HG02759 (cell line): ENCODE measurements around the gene IZUMO1R.
"Not testable (repeated sequence)": the region's sequence is repeated elsewhere in the genome, so short reads cannot be mapped to it uniquely, and the experiment has no call there.

Source experiments
- ATAC-seq: cut with Tn5 transposase; IDR thresholded peaks from one replicate; pipeline ENCODE4 v1.9.1; 2021; ENCODE audit warnings: mild to moderate bottlenecking, moderate library complexity; ENCODE audit not compliant: unreplicated experiment

IZUMO1R gene

DNA sequence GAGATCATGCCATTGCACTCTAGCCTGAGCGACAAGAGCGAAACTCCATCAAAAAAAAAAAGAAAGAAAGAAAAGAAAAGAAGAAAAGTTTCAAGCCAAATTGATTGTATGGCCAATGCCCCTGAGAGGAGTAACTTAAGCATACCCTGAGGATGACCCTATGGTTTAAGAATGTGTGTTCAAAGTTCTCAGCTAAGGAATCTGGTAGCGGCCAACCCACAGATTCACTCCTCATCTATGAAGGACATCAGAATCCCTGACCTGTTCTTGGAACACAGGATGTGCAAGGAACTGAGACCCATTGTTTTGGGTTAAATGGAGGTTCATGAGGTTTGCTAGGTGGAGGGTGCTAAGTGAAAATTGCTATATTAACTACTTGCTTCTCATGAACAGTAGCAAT, 18.1 kb downstream of the IZUMO1R start:
- ATAC-seq, result no peak

DNA sequence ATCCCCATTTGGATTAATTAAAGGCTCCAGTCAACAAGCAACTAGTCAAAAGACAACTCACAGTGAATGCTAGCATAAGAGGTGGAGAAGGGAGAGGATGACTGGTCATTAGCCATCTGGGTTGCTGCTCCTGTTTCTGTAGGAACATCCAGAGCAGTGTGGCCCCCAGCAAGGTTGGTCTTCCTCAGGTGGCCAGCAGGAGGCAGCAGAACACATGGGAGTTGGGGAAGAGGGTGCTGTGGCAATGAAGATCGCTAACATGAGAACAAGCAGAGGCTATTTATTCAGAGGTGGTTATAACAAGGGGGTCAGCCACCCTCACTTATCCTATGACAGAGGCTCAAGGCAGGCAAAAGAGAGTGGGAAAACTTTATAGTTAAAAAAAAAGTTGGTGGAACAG, 21.3 kb downstream of the IZUMO1R start:
- ATAC-seq, result no peak

GRCh38 chr11:94326947-94327346, 22.6 kb downstream of the IZUMO1R start:
- ATAC-seq, result no peak

- ATAC-seq, result no peak
Measured at GRCh38 chr11:94328587-94329080, 24.3 kb downstream of the IZUMO1R start.

DNA sequence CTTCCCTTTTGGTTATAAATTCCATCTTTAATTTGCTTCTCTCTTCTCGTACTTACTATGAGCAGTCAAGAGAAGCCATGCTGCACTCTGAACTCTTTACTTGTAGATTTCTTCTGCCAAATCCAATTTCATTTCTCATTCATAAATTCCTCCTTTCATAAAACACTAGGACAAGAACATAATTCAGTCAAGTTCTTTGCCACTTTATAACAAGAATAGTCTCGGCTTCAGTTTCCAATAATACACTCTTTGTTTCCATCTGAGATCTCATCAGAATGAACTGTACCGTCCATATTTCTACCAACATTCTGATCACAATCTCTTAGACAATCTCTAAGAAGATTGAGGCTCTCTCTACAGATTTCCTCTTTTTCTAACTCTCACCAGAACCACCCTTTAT, 25.1 kb downstream of the IZUMO1R start:
- ATAC-seq, result no peak

DNA sequence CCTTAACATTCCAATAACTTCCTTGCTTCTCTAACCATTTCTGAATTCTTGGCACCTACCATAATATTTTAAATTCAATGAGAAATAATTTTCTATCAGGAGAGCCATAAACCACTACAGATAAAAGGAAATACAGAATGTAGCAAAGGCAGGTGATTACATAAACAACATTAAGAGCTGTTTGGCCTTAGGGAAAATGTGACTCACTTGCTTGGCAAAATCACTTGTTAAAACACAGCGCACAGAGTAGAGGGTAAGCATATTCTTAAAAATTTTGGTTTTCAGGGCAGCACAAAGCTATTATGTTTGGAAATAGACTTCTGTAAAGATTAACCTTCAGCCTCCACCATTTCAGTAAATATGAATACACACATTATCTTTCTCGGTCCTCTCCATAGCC, 26.4 kb downstream of the IZUMO1R start:
- ATAC-seq, result no peak

GRCh38 chr11:94332814-94333213, 28.4 kb downstream of the IZUMO1R start:
- no peak for ATAC-seq

DNA sequence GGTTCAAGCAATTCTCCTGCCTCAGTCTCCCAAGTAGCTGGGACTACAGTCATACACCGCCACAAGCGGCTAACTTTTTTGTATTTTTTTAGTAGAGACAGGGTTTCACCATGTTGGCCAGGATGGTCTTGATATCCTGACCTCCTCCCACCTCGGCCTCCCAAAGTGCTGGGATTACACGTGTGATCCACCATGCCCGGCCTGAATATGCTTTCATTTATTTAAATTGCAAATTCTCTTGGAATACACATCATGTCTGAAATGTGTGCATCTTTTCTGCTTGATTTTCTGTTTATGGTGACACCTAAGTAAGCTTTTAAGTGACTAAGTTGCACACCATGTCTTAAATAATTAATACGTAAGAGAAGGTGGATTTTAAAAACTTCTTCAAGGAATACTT, 31.7 kb downstream of the IZUMO1R start:
- ATAC-seq, result no peak

GRCh38 chr11:94338651-94339050, 34.3 kb downstream of the IZUMO1R start:
- no peak for ATAC-seq

DNA sequence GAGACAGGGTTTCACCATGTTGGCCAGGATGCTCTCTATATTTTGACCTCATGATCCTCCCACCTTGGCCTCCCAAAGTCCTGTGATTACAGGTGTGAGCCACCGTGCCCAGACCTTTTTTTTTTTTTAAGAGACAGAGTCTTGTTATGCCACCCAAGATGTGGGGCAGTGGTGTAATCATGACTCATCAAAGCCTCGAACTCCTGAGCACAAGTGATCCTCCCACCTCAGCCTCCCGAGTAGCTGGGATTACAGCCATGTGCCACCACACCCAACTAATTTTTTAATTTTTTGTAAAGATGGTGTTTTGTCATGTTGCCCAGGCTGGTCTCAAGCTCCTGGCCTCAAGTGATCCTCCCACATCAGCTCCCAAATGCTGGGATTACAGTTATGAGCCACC, 37.9 kb downstream of the IZUMO1R start:
- ATAC-seq, result no peak

DNA sequence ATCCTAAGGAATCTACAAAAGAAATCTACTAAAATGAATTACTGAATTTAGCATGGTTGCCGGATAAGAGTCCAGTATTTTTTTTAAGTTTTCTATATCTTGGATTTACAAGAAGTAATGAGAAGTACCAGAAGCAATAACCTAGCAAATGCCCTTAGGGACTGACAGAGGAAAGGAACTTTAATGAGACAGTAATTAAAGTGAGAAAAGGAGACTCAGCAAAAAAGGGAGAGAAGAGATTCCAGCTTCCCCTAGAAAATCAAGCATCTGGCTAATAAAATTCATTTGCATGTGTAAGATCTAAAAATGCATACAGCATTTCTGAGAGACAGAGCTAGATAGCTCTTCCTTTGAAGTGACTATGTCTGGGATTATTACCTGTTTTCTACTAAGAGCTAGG, 39.1 kb downstream of the IZUMO1R start:
- ATAC-seq, result no peak

DNA sequence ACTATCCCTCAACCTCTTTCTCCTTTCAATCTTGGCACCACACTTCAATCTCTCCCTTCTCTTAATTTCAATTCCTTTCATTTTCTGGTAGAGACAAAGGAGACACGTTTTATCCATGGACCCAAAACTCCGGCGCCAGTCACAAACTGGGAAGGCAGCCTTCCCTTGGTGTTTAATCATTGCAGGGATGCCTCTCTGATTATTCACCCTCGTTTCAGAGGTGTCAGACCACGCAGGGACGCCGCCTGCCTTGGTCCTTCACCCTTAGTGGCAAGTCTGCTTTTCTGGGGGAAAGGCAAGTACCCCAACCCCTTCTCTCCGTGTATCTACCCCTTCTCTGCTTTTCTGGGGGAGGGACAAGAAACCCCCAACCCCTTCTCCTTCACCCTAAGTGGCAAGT, 41.9 kb downstream of the IZUMO1R start:
- ATAC-seq, result not testable (repeated sequence)

DNA sequence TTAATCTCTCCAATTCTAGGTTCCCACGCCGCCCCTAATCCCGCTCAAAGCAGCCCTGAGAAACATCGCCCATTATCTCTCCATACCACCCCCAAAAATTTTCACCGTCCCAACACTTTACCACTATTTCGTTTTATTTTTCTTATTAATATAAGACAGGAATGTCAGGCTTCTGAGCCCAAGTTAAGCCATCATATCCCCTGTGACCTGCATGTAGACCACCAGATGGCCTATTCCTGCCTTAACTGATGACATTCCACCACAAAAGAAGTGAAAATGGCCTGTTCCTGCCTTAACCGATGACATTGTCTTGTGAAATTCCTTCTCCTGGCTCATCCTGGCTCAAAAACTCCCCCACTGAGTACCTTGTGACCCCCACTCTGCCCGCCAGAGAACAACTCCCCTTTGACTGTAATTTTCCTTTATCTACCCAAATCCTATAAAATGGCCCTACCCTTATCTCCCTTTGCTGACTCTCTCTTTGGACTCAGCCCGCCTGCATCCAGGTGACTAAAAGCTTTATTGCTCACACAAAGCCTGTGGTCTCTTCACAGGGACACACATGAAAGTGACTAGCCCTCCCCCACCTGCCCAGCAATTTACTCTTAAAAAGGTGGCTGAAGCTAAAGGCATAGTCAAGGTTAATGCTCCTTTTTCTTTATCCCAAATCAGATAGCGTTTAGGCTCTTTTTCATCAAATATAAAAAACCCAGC, 46.6 kb downstream of the IZUMO1R start:
- ATAC-seq, result not testable (repeated sequence)
